PC-3 (cell line): ENCODE measurements around the gene PINLYP. TPM values are rescaled to one million over a fixed set of nuclear protein-coding genes. Genes with fewer than 3 reads are reported as not detected.
A peak's percentile ranks its signal among the peaks of the same experiment; 100 is the strongest.

ENCODE experiments used
- ATAC-seq: fragments of 200-7000 bp; cut with Tn5 transposase; 2 replicates; pipeline ENCODE4 v1.9.1; 2020; ENCODE audit warnings: mild to moderate bottlenecking, moderate library complexity
- BruUV-seq: library from RNA; stranded (reverse); fragments of 400-500 nt; replicated peaks from 2 replicates; lab custom pipeline; 2021; lab: Mats Ljungman, UMichigan
- CTCF ChIA-PET: fragments of 300-600 bp; sonication (Branson Sonifier 250); formaldehyde crosslinking; loops from one replicate; lab custom pipeline; 2022; ENCODE audit warnings: antibody characterized with exemption; lab: Charles Lee
- POLR2A ChIA-PET: fragments of 300-600 bp; sonication (Branson Sonifier 250); formaldehyde crosslinking; loops from one replicate; lab custom pipeline; 2022; ENCODE audit warnings: antibody characterized with exemption; ENCODE audit not compliant: unreplicated experiment; lab: Charles Lee
- DNase-seq: peaks from one replicate; pipeline ENCODE4 v3.0.0-alpha.2; 2015
- H2AFZ ChIP-seq: fragments of 300-600 bp; sonication (generic); 2 replicates; pipeline ENCODE4 v1.6.0; 2016; ENCODE audit warnings: antibody characterized with exemption, low read length
- H3F3A ChIP-seq: fragments of 300-600 bp; sonication (generic); one replicate; pipeline ENCODE4 v1.6.0; 2017; ENCODE audit warnings: antibody characterized with exemption, low read length, control low read depth, mild to moderate bottlenecking; ENCODE audit not compliant: unreplicated experiment
- H3K27ac ChIP-seq: fragments of 300-600 bp; sonication (generic); 2 replicates; pipeline ENCODE4 v1.5.1; 2016; ENCODE audit warnings: mild to moderate bottlenecking, low read length
- H3K27me3 ChIP-seq: fragments of 300-600 bp; sonication (generic); 2 replicates; pipeline ENCODE4 v1.6.1; 2016; ENCODE audit warnings: low read length, mixed read lengths
- H3K36me3 ChIP-seq: fragments of 300-600 bp; sonication (generic); 2 replicates; pipeline ENCODE4 v1.6.1; 2016; ENCODE audit warnings: low read depth, mixed run types, low read length, mixed read lengths
- H3K4me1 ChIP-seq: fragments of 300-600 bp; sonication (generic); 2 replicates; pipeline ENCODE4 v1.5.1; 2016; ENCODE audit warnings: low read length; ENCODE audit not compliant: insufficient read depth
- H3K4me2 ChIP-seq: fragments of 300-600 bp; sonication (generic); 2 replicates; pipeline ENCODE4 v1.6.0; 2016; ENCODE audit warnings: low read length
- H3K4me3 ChIP-seq: fragments of 300-600 bp; sonication (generic); 2 replicates; pipeline ENCODE4 v1.5.1; 2016; ENCODE audit warnings: mild to moderate bottlenecking, low read length, mixed read lengths
- H3K79me2 ChIP-seq: fragments of 300-600 bp; sonication (generic); 2 replicates; pipeline ENCODE4 v1.6.1; 2017; ENCODE audit warnings: low read length, mixed read lengths
- H3K9ac ChIP-seq: fragments of 300-600 bp; sonication (generic); 2 replicates; pipeline ENCODE4 v1.6.0; 2016; ENCODE audit warnings: mild to moderate bottlenecking, low read length
- H3K9me2 ChIP-seq: fragments of 300-600 bp; sonication (generic); replicated peaks from 2 replicates; pipeline ENCODE4 v1.6.1; 2016; ENCODE audit warnings: mixed run types, low read length, mixed read lengths
- H3K9me3 ChIP-seq: fragments of 300-600 bp; sonication (generic); 2 replicates; pipeline ENCODE4 v1.6.1; 2016; ENCODE audit warnings: low read length, mixed read lengths
- H4K20me1 ChIP-seq: fragments of 300-600 bp; sonication (generic); 2 replicates; pipeline ENCODE4 v1.6.1; 2016; ENCODE audit warnings: low read length, mixed read lengths
- CTCF ChIP-seq: fragments of 300-600 bp; sonication (generic); conservative IDR thresholded peaks from 2 replicates; pipeline ENCODE4 v1.5.1; 2017; ENCODE audit warnings: antibody characterized with exemption, low read depth, mild to moderate bottlenecking, low read length
- EZH2 ChIP-seq: fragments of 300-600 bp; sonication (generic); IDR thresholded peaks from one replicate; pipeline ENCODE4 v1.6.1; 2017; ENCODE audit warnings: antibody characterized with exemption, mild to moderate bottlenecking, low read length; ENCODE audit not compliant: unreplicated experiment
- EZH2phosphoT487 ChIP-seq: fragments of 300-600 bp; sonication (generic); IDR thresholded peaks from 2 replicates; pipeline ENCODE4 v1.6.1; 2018; ENCODE audit warnings: mild to moderate bottlenecking, antibody characterized with exemption, low read length, borderline replicate concordance
- intact Hi-C: fragments of 100-400 bp; cut with micrococcal nuclease; formaldehyde crosslinking; loops from 2 replicates; pipeline ENCODE4 v1.9.0; 2023
- total RNA-seq: library from RNA; depleted of rRNA; stranded (reverse); fragments of >200 nt; gene quantifications from 2 replicates; pipeline ENCODE4 v1.2.3, GENCODE V29; 2014

The PINLYP gene
- total RNA-seq, 1 experiment from 2014 or later: 0.18 TPM

- peak; percentile 75 for ATAC-seq
- Histone ChIP-seq H3K4me1 (peaks cover 14% of the 10 kb centered on the region), H3K4me3 (peak within 1 kb of the TSS; percentile 78), H3K4me2 (peak within 1 kb of the TSS; percentile 93), H3K27ac (peak within 1 kb of the TSS; percentile 80), H2AFZ (peak within 1 kb of the TSS; percentile 88), H3K9me3 (no peaks in the 10 kb centered on the region), H3K79me2 (peaks cover 47% of the 10 kb centered on the region), H3K9ac (peak within 1 kb of the TSS; percentile 86), H4K20me1 (no peaks in the 10 kb centered on the region), H3K9me2 (no peaks in the 10 kb centered on the region), H3K36me3 (no peaks in the 10 kb centered on the region; the same call in 1 of the 2 replicates), H3F3A (no peaks in the 10 kb centered on the region), H3K27me3 (no peaks in the 10 kb centered on the region)
- ChIA-PET POLR2A (interaction anchor here (0.5 to 1.1 kb wide), 2 partner anchors 41 to 72 kb away, joined by 3 to 6 read pairs; no protein-coding TSS in a partner anchor), CTCF (interaction anchor here (0.5 kb wide), 1 partner anchor 130 kb away, joined by 3 read pairs; no protein-coding TSS in a partner anchor)
- TSS peak; percentile 64 for BruUV-seq
- TF ChIP-seq EZH2phosphoT487 (no peak), CTCF (no peak), EZH2 (no peak)
- DNase-seq: peak; percentile 99
- intact Hi-C loops: loop anchor here (1.0 to 2.0 kb wide), 2 partner anchors 21 to 61 kb away; partner anchors contain the start of genes PINLYP and XRCC1
Measured at GRCh38 chr19:43595999-43596841, 20.6 kb downstream of the PINLYP start, which contains the start of the genes IRGQ and ZNF576. IRGQ (minus strand) TSS chr19:43596134; CDS start chr19:43595338, 796 bp downstream. ZNF576 (plus strand) TSS chr19:43596595; CDS start chr19:43597109, 514 bp downstream.

DNA sequence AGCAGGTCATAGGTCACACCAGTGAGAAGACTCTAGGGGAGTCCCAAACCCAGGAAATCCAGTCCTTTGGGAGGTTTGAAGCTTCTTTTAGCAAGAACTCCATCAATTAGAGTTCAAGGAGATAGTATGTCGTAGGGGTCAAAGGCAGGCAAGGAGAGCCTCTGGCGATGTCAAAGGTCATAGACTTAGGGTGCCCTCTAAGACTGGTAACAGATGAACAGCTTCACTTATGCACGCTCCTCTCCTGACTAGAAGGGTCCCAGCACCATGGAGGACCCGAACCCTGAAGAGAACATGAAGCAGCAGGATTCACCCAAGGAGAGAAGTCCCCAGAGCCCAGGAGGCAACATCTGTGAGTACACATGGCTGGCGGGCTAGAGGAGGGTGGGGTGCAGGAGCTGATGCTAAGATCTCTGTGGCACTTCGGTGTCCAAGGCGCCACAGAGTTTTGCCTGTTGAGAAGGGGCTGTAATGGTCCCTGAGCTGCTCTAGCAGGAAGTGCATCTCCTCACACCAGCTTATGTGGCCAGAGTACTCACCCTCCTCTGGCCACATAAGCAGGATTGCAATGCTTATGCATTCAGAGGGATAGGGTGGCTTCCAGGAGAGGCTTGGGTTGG lies 21.4 kb downstream of the PINLYP start:
- H3K27me3 ChIP-seq: no peaks in the 10 kb centered on the region
- CTCF ChIA-PET: interaction anchor here (0.5 kb wide), 1 partner anchor 1308 kb away, joined by 6 read pairs; no protein-coding TSS in a partner anchor

More for the DNA sequence above, 21.4 kb downstream of the PINLYP start:
- DNase-seq (no peak), ATAC-seq (no peak)
- Histone ChIP-seq H2AFZ (peak overlapping the region; percentile 85), H3K27ac (peak overlapping the region; percentile 80), H3F3A (no peaks in the 10 kb centered on the region), H3K4me1 (peaks cover 14% of the 10 kb centered on the region), H3K9me2 (no peaks in the 10 kb centered on the region), H3K4me2 (peak overlapping the region; percentile 91), H3K79me2 (peaks cover 47% of the 10 kb centered on the region), H4K20me1 (no peaks in the 10 kb centered on the region), H3K9me3 (no peaks in the 10 kb centered on the region), H3K36me3 (no peaks in the 10 kb centered on the region; the same call in 1 of the 2 replicates), H3K9ac (peak overlapping the region; percentile 86), H3K4me3 (peak overlapping the region; percentile 78)
- POLR2A ChIA-PET: no interaction called here
- TF ChIP-seq EZH2phosphoT487 (no peak), EZH2 (no peak), CTCF (no peak)
- intact Hi-C loops: loop anchor here (1.0 kb wide), 1 partner anchor 22 kb away; the partner anchor contains the start of genes PINLYP and XRCC1
- BruUV-seq: no TSS peak
